Thyroid gland (tissue), 4 donors: ENCODE results near the gene PNMA3. TPM values are rescaled to one million over a fixed set of nuclear protein-coding genes. Genes with fewer than 3 reads are reported as not detected.
"Not testable (repeated sequence)": the region's sequence is repeated elsewhere in the genome, so short reads cannot be mapped to it uniquely, and the experiment has no call there.

Experiments
- DNase-seq, 2 donors: peaks; one replicate each; pipeline ENCODE4 v3.0.0-alpha.2; 2019
- H3K27ac ChIP-seq, 3 donors: fragments of 200-600 bp; sonication (generic); 1 replicate in 2 of 3; 2 replicates in 1 of 3; pipeline ENCODE4 v1.5.1; 2016 to 2019; ENCODE audit warnings: mild to moderate bottlenecking in 1 of 3, moderate library complexity in 1 of 3
- H3K27me3 ChIP-seq: fragments of 200-600 bp; sonication (generic); one replicate; pipeline ENCODE4 v1.5.1; 2019
- H3K36me3 ChIP-seq, 2 donors: fragments of 200-600 bp; sonication (generic); one replicate each; pipeline ENCODE4 v1.5.1; 2016 to 2019
- H3K4me1 ChIP-seq, 2 donors: fragments of 200-600 bp; sonication (generic); one replicate each; pipeline ENCODE4 v1.5.1; 2017 to 2019
- H3K4me3 ChIP-seq, 3 donors: fragments of 200-600 bp; sonication (generic); replicated peaks in 1 of 3; 1 replicate in 2 of 3; 2 replicates in 1 of 3; pipeline ENCODE4 v1.5.1; 2016; ENCODE audit warnings: mild to moderate bottlenecking in 1 of 3
- H3K9me3 ChIP-seq: fragments of 200-600 bp; sonication (generic); one replicate; pipeline ENCODE4 v1.5.1; 2017
- POLR2A ChIP-seq, 2 donors: fragments of 450-650 bp; IDR thresholded peaks; one replicate each; pipeline ENCODE4 v1.6.1; 2017; ENCODE audit warnings: antibody characterized with exemption in 2 of 2, mild to moderate bottlenecking in 2 of 2, moderate library complexity in 1 of 2
- WGBS, 2 donors: methylation state at CpG; one replicate each; pipeline ENCODE4 v1.1.5; 2017; 5-methylcytosine and 5-hydroxymethylcytosine counted together
- intact Hi-C: fragments of 100-400 bp; cut with DNase I; formaldehyde crosslinking; loops from one replicate; pipeline ENCODE4 v1.15.1; 2023
- total RNA-seq, 4 donors: library from RNA; depleted of rRNA; stranded (reverse); fragments of >200 nt; gene quantifications; one replicate each; pipeline ENCODE4 v1.2.3, GENCODE V29; 2016
- TF ChIP-seq, protein P1 (sequence below), 6 experiments: fragments of 200-600 bp in 3 of 6; fragments of 450-650 bp in 3 of 6; sonication (generic) in 3 of 6; IDR thresholded peaks; one replicate each; pipeline ENCODE4 v1.5.1; 2016 to 2019; ENCODE audit warnings: antibody characterized with exemption in 6 of 6, mild to moderate bottlenecking in 2 of 6, inconsistent platforms in 1 of 6, moderate library complexity in 1 of 6

Gene PNMA3
- total RNA-seq, result 1 to 10 TPM in 3 of 4 donors, under 1 TPM in 1; 0.29 to 2.3 (median 1.6) TPM

- no peak for TF ChIP-seq POLR2A (IDR thresholded peaks at IDR 0.05)
- TF ChIP-seq, protein P1, sequence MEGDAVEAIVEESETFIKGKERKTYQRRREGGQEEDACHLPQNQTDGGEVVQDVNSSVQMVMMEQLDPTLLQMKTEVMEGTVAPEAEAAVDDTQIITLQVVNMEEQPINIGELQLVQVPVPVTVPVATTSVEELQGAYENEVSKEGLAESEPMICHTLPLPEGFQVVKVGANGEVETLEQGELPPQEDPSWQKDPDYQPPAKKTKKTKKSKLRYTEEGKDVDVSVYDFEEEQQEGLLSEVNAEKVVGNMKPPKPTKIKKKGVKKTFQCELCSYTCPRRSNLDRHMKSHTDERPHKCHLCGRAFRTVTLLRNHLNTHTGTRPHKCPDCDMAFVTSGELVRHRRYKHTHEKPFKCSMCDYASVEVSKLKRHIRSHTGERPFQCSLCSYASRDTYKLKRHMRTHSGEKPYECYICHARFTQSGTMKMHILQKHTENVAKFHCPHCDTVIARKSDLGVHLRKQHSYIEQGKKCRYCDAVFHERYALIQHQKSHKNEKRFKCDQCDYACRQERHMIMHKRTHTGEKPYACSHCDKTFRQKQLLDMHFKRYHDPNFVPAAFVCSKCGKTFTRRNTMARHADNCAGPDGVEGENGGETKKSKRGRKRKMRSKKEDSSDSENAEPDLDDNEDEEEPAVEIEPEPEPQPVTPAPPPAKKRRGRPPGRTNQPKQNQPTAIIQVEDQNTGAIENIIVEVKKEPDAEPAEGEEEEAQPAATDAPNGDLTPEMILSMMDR (IDR thresholded peaks at IDR 0.05), result no peak
- peak within 1 kb of the TSS in 1 of 3 donors; percentile 9 for H3K4me3 ChIP-seq
- peak; percentile 12 to 22 for DNase-seq
- no peaks in the 10 kb centered on the region for H3K9me3 ChIP-seq
- H3K4me1 ChIP-seq, result no peaks in the 10 kb centered on the region
- no peaks in the 10 kb centered on the region for H3K27me3 ChIP-seq
- no peak within 1 kb of the TSS for H3K27ac ChIP-seq
- WGBS, 2 donors, result no CpG with 5 or more reads among the region's 80 CpGs
- intact Hi-C loops, result no loop called here
- no peaks in the 10 kb centered on the region for H3K36me3 ChIP-seq
These were observed at the start of gene PNMA3 for GRCh38 chrX:153055871-153056749. Gene PNMA3, plus strand, starts transcription at chrX:153056470. Its CDS starts 586 bp downstream, at chrX:153057056.

- 64 to 96% methylated on average over 2 of the region's 2 CpGs for WGBS, 2 donors
- H3K4me1 ChIP-seq, H3K36me3 ChIP-seq, H3K27ac ChIP-seq, DNase-seq, intact Hi-C loops, H3K27me3 ChIP-seq, H3K4me3 ChIP-seq, H3K9me3 ChIP-seq: not testable (repeated sequence)
These were observed 39.1 kb upstream of the PNMA3 start for GRCh38 chrX:153017174-153017573.

GRCh38 chrX:153019166-153019565, 37.1 kb upstream of the PNMA3 start:
- Histone ChIP-seq H3K4me3 (no peak overlapping the region), H3K4me1 (no peaks in the 10 kb centered on the region), H3K27ac (no peak overlapping the region), H3K36me3 (no peaks in the 10 kb centered on the region), H3K9me3 (no peaks in the 10 kb centered on the region), H3K27me3 (no peaks in the 10 kb centered on the region)
- WGBS, 2 donors, result 63 to 66% methylated on average over 3 of the region's 3 CpGs
- DNase-seq, result no peak
- intact Hi-C loops, result no loop called here
- TF ChIP-seq, protein P1 (IDR thresholded peaks at IDR 0.05), result no peak
- no peak for TF ChIP-seq POLR2A (IDR thresholded peaks at IDR 0.05)

GRCh38 chrX:153026501-153026900, 29.8 kb upstream of the PNMA3 start:
- intact Hi-C loops, H3K27me3 ChIP-seq, H3K4me1 ChIP-seq, H3K36me3 ChIP-seq, H3K4me3 ChIP-seq, DNase-seq, H3K9me3 ChIP-seq, H3K27ac ChIP-seq: not testable (repeated sequence)
- 52 to 57% methylated on average over 2 of the region's 2 CpGs for WGBS, 2 donors

DNA sequence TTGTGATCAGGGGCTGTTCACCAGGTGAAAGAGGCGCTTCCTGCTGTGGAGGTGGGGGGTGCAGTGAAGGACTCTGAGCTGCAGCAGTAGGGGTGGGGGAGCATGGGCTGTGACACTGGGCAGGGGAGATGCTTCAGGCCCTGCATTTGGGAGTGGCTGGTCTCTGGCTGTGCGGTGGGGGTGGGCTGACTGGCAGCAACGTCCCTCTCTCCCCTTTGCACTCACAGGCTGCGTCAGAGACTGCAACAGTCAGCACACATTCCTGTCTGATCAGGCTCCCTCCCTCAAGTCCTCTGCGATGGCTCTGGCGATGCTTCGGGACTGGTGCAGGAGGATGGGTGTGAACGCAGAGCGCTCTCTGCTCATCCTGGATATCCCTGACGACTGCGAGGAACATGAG, 27.8 kb upstream of the PNMA3 start:
- intact Hi-C loops, H3K36me3 ChIP-seq, H3K4me3 ChIP-seq, H3K27ac ChIP-seq, H3K9me3 ChIP-seq, H3K27me3 ChIP-seq, H3K4me1 ChIP-seq, DNase-seq: not testable (repeated sequence)
- WGBS, 2 donors, result 80 to 100% methylated on average over 1 of the region's 11 CpGs

GRCh38 chrX:153029162-153029561, 27.1 kb upstream of the PNMA3 start:
- no peak for DNase-seq
- intact Hi-C loops, result no loop called here
- no peaks in the 10 kb centered on the region for H3K9me3 ChIP-seq
- TF ChIP-seq, protein P1 (IDR thresholded peaks at IDR 0.05), result no peak
- TF ChIP-seq POLR2A (IDR thresholded peaks at IDR 0.05), result no peak
- H3K27me3 ChIP-seq, result no peaks in the 10 kb centered on the region
- WGBS, 2 donors, result 44 to 54% methylated on average over 2 of the region's 2 CpGs
- H3K4me1 ChIP-seq, result no peaks in the 10 kb centered on the region
- H3K4me3 ChIP-seq, result no peak overlapping the region
- H3K27ac ChIP-seq, result no peak overlapping the region
- H3K36me3 ChIP-seq, result no peaks in the 10 kb centered on the region
